Medulla oblongata (tissue), 1 donor: ENCODE data around the gene ANK2.
"Not testable (repeated sequence)": the region's sequence is repeated elsewhere in the genome, so short reads cannot be mapped to it uniquely, and the experiment has no call there.

ENCODE experiments used
- DNase-seq: peaks from one replicate; pipeline ENCODE4 v3.0.0-alpha.2; 2015; ENCODE audit errors: extremely low spot score

ANK2 gene

DNA sequence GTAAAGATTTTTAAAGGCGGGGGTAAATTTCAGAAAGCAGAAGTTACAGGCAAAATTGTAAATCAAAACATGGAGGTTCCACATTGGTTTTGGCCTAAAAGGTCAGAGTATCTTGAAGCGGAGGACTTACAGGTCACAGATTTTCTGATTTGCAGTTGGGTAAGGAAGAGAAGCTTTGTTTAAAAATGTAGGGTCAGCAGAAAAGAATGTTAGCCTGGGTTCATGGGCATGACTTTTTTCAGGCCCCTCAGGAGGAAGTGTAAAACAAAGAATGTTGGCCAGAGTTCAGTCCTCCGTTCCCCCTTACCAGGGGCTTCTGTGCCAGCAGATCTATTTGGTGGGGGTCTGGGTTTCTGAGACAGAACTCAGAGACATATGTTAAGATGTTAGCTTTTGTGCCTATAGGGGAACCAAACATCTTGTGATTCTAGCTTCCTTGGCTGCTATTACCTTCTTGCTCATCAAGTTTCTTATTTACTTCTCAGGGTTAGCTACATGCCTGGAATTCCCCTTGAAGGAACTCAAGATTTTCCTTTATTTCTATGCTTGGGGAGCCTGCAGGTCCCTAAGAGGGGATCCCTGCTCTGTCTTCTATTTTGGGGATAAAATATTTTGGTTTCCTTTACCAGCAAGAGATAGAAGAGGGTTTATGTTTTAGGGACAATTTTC lies 160.3 kb downstream of the ANK2 start:
- no peak for DNase-seq

DNA sequence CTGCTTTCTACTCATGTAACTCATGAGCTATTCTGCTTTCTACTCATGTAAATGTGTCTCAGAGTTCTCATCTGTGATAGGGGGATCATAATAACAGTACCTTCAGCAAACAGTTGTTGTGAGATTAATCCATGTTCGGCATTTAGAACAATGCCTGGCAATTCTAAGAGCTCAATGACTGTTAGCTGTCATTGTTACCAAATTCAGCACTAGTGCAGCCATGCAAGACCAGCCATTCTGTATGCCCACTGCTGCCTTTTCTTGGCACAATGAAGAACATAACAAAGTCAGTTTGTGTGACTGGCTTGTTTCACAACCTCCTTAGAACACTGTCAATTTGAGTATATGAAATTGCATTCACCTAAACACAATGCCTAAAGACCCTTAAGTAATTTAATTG lies 163.2 kb downstream of the ANK2 start:
- peak; percentile 25 for DNase-seq

DNA sequence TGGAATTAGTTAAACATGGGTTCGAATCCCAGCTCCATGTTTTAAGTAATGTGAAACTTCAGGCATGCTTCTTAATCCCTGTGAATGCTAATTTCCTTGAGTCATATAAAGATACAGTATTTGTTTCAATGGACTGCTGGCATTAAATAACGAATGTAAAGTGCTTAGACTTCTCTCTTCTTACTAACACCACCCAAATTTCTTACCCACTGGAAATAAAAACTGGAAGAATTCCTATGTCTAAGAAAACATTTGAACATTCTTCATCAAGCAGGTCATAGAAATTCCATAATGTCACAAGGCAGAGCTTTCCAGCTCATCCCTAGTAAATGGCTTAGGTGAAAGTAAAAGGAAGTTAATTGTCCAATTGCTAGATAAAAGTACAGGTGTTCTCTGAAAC lies 172.5 kb downstream of the ANK2 start:
- DNase-seq: no peak

DNA sequence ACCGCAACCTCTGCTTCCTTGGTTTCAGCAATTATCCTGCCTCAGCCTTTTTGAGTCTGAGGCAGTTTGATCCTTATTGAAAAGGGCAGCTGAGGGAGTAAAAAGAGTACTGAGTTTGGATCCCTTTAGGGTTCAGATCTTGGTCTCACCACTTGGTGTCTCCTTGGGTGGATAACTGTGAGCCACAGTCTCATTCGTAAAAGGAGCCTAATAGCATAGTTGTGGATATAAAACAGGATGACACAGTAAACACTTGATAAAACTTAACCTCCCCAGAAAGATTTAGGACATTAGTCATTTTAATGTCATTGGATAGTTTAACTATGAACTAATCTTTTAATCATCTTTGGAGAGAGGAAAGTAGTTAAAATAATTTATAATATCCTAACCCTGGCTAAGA lies 173.0 kb downstream of the ANK2 start:
- no peak for DNase-seq

DNA sequence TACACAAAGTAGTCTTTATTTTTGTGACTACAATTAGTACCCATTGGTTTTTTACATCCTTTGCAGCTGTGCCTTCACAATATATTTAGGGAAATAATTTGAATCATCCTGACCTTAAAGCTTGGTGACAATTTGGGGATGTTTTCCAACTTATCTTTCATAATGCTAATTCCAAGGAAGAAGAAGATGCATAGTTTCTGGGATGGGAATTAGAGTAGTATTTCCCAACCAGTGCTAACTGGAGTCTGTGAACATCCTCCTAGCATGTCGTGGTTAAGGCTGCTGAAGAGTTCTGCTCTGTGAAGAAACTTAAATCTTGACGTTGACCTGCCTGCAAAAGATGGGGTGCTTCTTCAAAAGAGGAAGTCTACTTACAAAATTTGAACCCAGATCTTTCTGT lies 173.5 kb downstream of the ANK2 start:
- no peak for DNase-seq

DNA sequence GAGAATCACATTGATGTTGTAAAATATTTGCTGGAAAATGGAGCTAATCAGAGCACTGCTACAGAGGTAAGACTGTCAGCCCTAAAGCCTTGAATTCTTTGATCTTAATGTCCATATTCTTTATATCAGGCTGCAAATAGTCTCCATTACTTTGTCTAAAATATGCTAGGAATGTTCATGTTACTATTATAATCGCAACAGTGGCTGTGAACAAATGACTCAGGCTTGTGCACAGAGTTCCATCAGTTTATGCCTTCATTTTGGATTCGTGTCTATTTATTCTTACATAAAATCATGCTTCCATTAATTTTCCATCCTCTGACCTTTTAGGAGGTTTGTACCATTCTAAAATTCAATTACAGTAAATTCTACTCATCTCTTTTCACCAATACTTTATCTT lies 182.7 kb downstream of the ANK2 start:
- DNase-seq: no peak

DNA sequence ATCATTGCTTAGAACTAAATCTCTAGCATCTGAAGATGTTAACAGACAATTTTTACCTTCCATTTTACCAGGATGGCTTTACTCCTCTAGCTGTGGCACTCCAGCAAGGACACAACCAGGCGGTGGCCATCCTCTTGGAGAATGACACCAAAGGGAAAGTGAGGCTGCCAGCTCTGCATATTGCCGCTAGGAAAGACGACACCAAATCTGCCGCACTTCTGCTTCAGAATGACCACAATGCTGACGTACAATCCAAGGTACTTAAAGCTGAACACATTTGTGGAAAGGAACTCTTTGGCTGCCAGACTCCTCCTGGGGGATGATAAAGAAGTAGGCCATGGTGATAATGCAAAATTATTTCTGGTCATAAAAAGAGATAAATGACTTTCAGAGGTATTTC lies 187.5 kb downstream of the ANK2 start:
- no peak for DNase-seq

DNA sequence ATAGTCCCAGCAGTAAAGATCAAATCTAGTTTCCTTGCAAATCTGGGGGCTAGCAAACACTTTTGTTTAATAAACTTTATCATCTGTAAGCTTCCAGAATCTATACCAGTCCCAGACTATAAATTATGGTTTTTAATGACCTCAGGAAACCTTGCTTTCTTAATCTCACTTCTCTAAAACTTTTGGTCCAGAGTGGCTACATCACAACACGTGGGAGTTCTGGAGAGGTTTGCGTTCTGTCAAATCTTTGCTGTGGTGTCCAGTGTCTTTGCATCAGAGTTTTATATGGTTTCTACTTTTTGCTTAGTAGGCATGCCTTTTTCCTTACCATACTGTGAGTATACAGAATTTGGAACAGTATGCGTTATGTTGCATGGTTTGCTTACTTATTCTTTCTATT lies 193.9 kb downstream of the ANK2 start:
- DNase-seq: no peak

DNA sequence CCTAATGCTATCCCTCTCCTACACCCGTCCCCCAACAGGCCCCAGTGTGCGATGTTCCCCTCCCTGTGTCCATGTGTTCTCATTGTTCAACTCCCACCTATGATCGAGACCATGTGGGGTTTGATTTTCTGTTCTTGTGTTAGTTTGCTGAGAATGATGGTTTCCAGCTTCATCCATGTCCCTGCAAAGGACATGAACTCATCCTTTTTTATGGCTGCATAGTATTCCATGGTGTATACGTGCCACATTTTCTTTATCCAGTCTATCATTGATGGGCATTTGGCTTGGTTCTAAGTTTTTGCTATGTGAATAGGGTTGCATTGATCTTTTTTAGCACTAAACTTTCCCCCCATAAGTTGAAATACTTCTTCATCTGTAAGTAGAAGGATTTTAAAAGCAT lies 195.3 kb downstream of the ANK2 start:
- DNase-seq: not testable (repeated sequence)

DNA sequence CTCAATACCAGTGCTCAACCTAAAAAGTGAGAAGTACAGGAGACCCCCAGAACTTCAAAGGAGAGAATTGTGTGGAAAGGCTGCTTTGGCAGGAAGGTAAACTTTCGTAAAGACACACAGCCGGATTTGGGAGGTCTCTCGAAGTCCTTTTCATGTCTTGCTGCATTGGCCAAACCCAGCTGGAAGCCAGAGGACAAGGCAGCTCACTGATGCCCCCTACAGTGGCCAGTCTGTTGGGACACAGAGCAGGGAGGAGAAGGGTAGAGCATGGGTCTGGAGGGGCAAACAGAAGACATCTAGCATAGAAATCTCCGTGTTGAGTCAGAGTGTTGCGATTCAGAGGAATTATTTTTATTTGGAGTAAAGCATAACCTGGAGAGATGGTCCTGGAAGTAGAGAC lies 198.9 kb downstream of the ANK2 start:
- no peak for DNase-seq

DNA sequence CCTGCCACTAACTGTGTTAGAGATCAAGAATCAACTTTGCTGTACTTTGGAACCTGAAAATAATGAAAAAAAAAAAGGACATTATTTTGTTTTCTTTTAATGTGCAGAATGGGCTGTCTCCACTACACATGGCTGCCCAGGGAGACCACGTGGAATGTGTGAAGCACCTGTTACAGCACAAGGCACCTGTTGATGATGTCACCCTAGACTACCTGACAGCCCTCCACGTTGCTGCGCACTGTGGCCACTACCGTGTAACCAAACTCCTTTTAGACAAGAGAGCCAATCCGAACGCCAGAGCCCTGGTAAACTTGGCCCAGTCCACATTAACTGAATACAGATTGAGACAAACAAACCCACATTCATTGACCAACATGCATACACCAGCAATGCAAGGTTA lies 206.2 kb downstream of the ANK2 start:
- no peak for DNase-seq

DNA sequence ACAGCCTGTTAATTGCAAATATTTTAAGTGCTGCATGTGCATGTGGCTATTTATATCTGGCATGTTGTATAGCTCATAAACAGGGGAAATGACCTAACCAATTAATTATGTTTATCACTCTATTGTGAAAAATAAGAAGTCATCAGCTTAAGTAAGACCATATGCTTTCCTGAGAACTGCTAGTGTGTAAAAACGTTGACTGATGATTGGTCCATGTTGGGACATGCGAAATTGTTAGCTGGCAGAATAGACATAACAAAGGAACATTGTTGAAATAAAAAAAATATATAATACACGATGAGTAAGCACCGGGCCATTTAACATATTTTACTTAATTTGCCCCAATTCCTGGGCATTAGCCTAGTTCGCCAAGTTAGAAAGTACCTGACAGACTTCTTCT lies 207.5 kb downstream of the ANK2 start:
- DNase-seq: no peak

DNA sequence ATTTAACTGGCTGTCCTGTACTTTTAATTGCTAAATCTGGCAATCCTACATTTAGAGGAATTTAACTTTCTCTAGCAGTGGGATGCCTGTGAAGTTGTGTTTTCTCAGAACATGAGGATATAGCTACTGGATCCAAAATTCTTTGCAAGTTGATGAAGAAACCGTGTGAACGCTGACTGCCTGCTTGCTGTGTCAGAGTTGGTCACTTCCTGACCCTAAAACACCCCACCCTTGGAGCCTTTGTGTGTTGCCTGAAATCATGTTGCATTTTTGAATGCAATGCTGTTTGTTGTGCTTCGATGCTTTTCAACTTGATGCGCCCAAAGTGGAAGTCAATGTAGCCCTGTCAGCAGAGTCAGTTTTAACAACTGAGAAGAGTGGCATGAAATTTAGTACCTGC lies 211.2 kb downstream of the ANK2 start:
- no peak for DNase-seq

DNA sequence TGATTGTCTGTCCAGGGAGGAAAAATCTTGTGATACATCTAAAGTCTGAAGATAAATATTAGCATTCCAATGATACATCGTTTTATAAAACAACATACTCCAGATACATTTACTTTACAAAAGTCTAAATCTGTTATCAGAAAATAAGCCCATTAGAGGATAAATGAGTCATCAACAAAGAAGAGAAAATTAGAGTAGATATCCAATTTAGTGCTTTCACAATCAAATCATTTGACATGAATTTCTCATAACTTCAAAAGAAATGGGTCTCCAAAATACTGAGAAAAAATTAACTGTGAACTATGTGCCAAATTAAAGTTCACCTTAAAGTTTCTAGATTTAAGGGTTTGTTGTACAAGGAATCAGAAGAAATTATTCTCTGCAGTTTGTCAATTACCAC lies 213.8 kb downstream of the ANK2 start:
- no peak for DNase-seq

DNA sequence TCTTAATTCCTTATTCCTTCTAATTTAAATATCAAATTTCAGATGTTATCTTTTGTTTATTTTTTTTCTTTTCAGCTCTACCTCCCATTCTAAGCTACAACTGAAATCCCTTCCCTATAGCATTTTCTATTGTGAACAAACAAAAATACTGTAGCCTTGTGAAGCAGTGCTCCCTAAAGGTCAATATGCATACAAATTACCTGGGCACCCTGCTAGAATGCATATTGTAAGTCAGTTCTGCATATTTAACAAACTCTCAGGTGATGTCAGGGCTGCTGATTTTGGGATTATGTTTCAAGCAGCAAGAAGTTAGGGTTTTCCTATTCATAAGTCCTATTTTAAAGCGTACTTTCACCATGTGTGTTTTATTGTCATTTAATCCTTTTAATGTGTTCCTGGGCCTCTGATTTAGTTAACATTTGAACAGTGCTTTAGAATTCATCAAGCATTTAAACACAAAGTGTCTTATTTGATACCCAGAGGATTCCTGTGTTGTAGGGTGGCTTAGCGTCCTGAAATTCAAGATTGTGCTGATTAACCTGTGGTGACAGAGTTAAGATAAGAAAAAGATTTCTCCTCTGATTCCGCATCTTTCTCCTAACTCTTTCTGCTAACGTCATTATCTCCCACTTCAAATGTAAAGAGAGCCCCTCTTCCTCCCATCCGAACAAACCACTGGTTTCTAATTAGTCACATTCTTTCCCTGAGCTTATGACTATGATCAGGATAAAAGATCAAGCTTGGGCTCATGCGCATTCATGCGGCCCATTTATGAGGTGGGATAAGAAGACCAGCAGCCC lies 221.3 kb downstream of the ANK2 start:
- no peak for DNase-seq

DNA sequence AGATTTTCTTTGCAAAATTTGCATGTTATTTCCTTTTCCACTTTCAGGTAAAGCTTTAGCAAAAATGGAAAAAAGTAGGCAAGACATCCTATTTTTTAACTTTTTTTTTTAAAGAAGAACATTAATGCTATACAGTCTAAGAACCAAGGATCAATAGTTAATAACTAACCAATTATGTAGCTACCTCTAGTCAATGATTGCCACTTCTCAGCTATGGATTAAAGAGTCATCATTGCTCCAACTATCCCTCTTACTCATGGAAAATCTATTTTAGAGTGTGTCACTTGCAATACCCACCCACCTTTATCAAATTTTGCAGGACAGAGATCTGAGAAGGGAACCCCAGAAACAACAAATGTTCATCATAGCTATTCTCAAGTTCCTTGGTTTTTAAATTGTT lies 223.1 kb downstream of the ANK2 start:
- no peak for DNase-seq

DNA sequence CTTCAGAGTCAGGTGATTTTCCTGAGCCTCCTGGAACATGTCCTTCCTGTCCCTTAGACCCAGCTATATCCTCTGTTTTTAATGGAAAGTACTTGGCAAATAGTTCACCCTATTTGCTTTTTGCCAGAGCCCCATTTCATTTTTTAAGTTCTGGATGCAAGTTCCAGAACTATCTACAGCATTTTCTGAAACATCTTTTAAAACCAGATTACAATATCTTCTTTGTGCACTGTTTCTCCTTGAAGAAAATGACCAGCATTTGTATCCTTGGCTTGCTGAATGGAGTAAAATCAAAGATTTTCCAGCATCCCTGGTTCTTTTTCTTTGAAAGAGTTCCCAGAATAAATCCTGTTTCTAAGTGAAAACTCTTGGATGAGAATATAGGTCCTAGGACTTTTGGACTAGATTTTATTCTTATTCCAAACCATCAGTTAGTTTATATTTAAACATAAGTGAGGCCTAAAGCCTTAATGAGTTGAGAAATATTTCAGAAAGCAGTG lies 224.3 kb downstream of the ANK2 start:
- peak; percentile 62 for DNase-seq

DNA sequence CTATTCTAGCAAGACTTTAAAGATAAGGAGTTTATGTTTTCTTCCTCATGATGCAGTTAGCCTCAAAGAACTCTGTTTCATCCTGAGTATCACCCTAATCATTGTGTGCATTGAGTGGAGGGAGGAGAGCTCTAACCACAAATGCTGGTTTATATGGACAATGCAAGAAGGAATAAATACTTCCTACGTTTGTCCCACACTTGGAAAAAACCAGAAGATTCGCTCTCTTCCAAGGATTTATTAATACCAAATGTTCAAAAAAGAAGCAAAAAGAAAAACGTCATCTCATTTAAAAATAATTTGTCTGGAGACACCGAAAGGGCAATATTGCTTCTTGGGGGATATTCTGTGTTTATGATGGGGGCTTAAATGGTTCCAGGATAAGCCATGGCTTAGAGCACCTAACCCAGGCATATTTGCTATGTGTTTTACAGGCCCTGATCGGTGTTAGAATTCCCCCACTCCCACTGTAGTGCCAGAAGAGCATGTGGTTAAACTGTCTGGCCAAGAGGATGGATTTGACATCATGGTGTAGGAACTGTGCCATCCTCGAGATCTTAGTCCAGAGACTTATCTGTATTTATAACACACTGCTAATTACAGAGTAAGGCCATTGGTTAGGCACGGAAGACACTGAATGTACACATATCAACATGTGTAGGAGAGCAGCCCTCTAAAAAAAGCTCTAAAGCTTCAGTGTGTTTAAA lies 227.2 kb downstream of the ANK2 start:
- DNase-seq: peak; percentile 73

DNA sequence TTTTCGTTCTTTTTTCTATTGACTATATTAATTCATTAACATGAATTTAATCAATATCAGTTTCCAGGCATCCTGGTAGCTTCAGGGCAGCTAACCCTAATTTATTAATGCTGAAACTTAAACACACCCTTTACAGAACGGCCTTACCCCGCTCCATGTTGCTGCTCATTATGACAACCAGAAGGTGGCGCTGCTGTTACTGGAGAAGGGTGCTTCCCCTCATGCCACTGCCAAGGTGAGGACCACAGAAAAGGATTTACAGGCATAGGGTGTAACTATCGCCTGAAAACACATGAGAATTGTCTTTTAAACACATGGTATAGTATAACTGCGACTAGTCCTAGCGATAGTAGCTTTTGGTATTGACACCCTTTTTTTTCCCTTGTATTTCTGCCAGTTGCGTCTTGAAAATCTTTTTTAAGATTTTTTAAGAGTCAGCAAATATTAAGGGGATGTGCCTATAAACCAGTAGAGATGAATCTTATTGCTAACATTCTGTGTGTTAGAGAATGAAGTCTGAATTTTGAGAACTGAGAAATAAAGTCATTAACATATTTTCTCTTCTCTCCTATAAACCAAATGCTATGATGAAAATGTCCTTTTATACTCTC lies 229.0 kb downstream of the ANK2 start:
- DNase-seq: peak; percentile 93

DNA sequence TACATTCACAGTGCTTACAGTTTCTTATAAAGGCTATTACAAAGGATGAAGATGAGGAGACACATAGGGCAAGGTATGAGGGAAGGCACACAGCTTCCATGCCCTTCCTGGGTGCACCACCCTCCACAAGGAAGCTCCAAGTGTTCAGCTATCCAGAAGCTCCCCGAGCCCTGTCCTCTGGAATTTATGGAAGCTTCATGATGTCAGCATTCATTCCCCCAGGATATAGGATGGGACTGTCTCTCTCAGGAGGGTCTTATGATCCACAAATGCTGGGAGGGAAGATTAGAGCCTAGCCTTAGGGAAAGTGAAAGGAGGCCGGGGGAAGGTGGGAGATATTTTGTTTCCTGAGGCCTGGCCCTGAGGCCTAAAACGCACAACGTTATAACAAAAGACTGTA lies 236.0 kb downstream of the ANK2 start:
- no peak for DNase-seq

DNA sequence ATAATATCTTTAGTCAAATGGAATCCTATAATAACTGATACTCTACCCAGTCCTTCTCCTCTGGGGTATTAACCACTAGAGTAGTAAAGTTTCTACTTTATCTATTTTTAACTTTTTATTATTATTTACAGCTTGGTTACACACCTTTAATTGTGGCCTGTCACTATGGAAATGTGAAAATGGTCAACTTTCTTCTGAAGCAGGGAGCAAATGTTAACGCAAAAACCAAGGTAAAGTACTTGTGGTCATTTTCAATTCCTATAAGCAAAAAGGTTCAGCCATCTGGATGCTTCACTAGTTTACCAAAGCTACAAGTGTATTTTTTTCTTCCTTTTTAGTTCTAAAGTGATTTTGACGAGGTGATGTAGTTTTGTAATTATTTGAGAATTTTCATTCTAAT lies 238.8 kb downstream of the ANK2 start:
- DNase-seq: no peak

DNA sequence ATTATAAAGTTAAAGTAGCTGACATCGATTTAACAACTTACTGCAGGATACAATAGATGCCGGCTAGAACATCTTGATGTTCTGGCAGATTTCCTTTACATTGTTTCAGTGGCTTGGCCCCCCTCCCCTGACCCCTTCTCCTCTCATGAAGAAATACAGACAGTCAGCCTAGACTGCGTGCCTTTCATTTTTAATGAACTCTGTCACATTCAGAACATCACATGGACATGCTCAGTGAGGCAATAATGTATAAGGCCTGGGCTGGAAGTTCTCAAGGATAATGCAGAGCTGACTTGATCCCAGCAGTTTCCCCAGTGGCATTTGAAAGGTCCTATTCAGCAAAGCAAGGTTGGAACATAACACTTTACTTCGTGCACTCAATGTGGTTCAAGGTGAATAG lies 239.2 kb downstream of the ANK2 start:
- no peak for DNase-seq
